Epithelial cell of proximal tubule (primary cell): ENCODE measurements around the gene ROPN1L. TPM values are rescaled to one million over a fixed set of nuclear protein-coding genes. Genes with fewer than 3 reads are reported as not detected.

Experiments used
- DNase-seq: peaks from one replicate; pipeline ENCODE4 v3.0.0-alpha.2; 2011; ENCODE audit warnings: low read depth
- H3K4me3 ChIP-seq: 2 replicates; pipeline ENCODE4 v1.5.1; 2011; ENCODE audit warnings: low read depth, mild to moderate bottlenecking, low read length
- CTCF ChIP-seq: conservative IDR thresholded peaks from 2 replicates; pipeline ENCODE4 v1.5.1; 2012; ENCODE audit warnings: low read depth, mild to moderate bottlenecking, low read length
- total RNA-seq: library from RNA; depleted of rRNA; stranded (reverse); fragments of >200 nt; gene quantifications from 2 replicates; pipeline ENCODE4 v1.2.3, GENCODE V29; 2015

Gene ROPN1L
- total RNA-seq, 1 donor from 2014 or later = not detected

- no peak for TF ChIP-seq CTCF
- H3K4me3 ChIP-seq = no peak overlapping the region
- DNase-seq = no peak
Observed at GRCh38 chr5:10464173-10464572, 22.5 kb downstream of the ROPN1L start.

- no peak for DNase-seq
- no peak for TF ChIP-seq CTCF
- no peak overlapping the region for H3K4me3 ChIP-seq
Observed at GRCh38 chr5:10465726-10466125, 24.0 kb downstream of the ROPN1L start.

- no peak for DNase-seq
- no peak overlapping the region for H3K4me3 ChIP-seq
- TF ChIP-seq CTCF = no peak
Observed at GRCh38 chr5:10466446-10467073, 24.9 kb downstream of the ROPN1L start.

GRCh38 chr5:10467281-10468198, 25.9 kb downstream of the ROPN1L start:
- no peak for TF ChIP-seq CTCF
- peak; percentile 71 for DNase-seq
- H3K4me3 ChIP-seq = no peak overlapping the region

GRCh38 chr5:10468256-10468655, 26.6 kb downstream of the ROPN1L start:
- H3K4me3 ChIP-seq = no peak overlapping the region
- no peak for DNase-seq
- no peak for TF ChIP-seq CTCF

GRCh38 chr5:10469253-10470050, 27.8 kb downstream of the ROPN1L start:
- TF ChIP-seq CTCF = no peak
- no peak for DNase-seq

More at GRCh38 chr5:10469253-10470050, 27.8 kb downstream of the ROPN1L start:
- no peak overlapping the region for H3K4me3 ChIP-seq
